IMR-90 (cell line): Measurements from ENCODE around the gene SEC31B. TPM values are rescaled to one million over a fixed set of nuclear protein-coding genes. Genes with fewer than 3 reads are reported as not detected.
A peak's percentile ranks its signal among the peaks of the same experiment; 100 is the strongest.

Source experiments
- ATAC-seq: fragments of 200-7000 bp; cut with Tn5 transposase; 2 replicates; pipeline ENCODE4 v1.9.1; 2020; ENCODE audit warnings: low read depth, mild to moderate bottlenecking, moderate library complexity
- BruUV-seq: library from RNA; stranded (reverse); fragments of 400-500 nt; replicated peaks from 2 replicates; lab custom pipeline; 2021; lab: Mats Ljungman, UMichigan
- CTCF ChIA-PET: fragments of 300-600 bp; formaldehyde crosslinking; extraction: SDS; loops from one replicate; lab custom pipeline; 2021; ENCODE audit warnings: antibody characterized with exemption; lab: Yijun Ruan, JAX
- POLR2A ChIA-PET: fragments of 300-600 bp; sonication (Branson Sonifier 250); formaldehyde crosslinking; loops from one replicate; lab custom pipeline; 2022; ENCODE audit warnings: antibody characterized with exemption; ENCODE audit not compliant: unreplicated experiment; lab: Charles Lee
- DNase-seq: peaks from one replicate; pipeline ENCODE4 v3.0.0; 2013
- H2AFZ ChIP-seq: replicated peaks from 2 replicates; pipeline ENCODE3; 2013; ENCODE audit warnings: low read length, mild to moderate bottlenecking; ENCODE audit not compliant: poor library complexity
- H2AK5ac ChIP-seq: 2 replicates; pipeline ENCODE4 v1.6.1; 2013; ENCODE audit warnings: low read depth, low read length, inconsistent platforms
- H2AK9ac ChIP-seq: replicated peaks from 2 replicates; pipeline ENCODE3; 2013; ENCODE audit warnings: mild to moderate bottlenecking, low read depth, low read length, moderate library complexity; ENCODE audit not compliant: poor library complexity
- H2BK120ac ChIP-seq: 2 replicates; pipeline ENCODE4 v1.6.1; 2013; ENCODE audit warnings: low read depth, low read length, inconsistent platforms
- H2BK15ac ChIP-seq: 3 replicates; pipeline ENCODE4 v1.6.1; 2013; ENCODE audit warnings: low read depth, low read length, inconsistent platforms
- H2BK20ac ChIP-seq: 2 replicates; pipeline ENCODE4 v1.6.1; 2013; ENCODE audit warnings: low read depth, mild to moderate bottlenecking, inconsistent platforms, low read length, moderate library complexity
- H2BK5ac ChIP-seq: 2 replicates; pipeline ENCODE4 v1.6.1; 2013; ENCODE audit warnings: mild to moderate bottlenecking, low read depth, low read length, inconsistent platforms; ENCODE audit not compliant: poor library complexity, severe bottlenecking
- H3K14ac ChIP-seq: replicated peaks from 2 replicates; pipeline ENCODE4 v1.6.1; 2013; ENCODE audit warnings: low read depth, low read length, inconsistent platforms
- H3K18ac ChIP-seq: 2 replicates; pipeline ENCODE4 v1.6.1; 2013; ENCODE audit warnings: low read depth, low read length, control low read depth
- H3K23ac ChIP-seq: 2 replicates; pipeline ENCODE4 v1.6.1; 2013; ENCODE audit warnings: low read depth, low read length, inconsistent platforms
- H3K27ac ChIP-seq: 2 replicates; pipeline ENCODE4 v1.5.1; 2013; ENCODE audit warnings: mild to moderate bottlenecking, control low read depth, low read length; ENCODE audit not compliant: insufficient read depth
- H3K27me3 ChIP-seq: 2 replicates; pipeline ENCODE4 v1.6.1; 2013; ENCODE audit warnings: low read length; ENCODE audit not compliant: control insufficient read depth, insufficient read depth
- H3K36me3 ChIP-seq: 2 replicates; pipeline ENCODE4 v1.6.1; 2013; ENCODE audit warnings: low read length, mixed read lengths; ENCODE audit not compliant: control insufficient read depth, insufficient read depth
- H3K4ac ChIP-seq: 2 replicates; pipeline ENCODE4 v1.6.1; 2013; ENCODE audit warnings: low read depth, low read length, inconsistent platforms
- H3K4me1 ChIP-seq: 2 replicates; pipeline ENCODE4 v1.6.1; 2013; ENCODE audit warnings: low read length, mixed read lengths; ENCODE audit not compliant: control insufficient read depth, insufficient read depth
- H3K4me2 ChIP-seq: 2 replicates; pipeline ENCODE4 v1.6.1; 2013; ENCODE audit warnings: low read depth, mild to moderate bottlenecking, control low read depth, low read length, moderate library complexity
- H3K4me3 ChIP-seq: 2 replicates; pipeline ENCODE4 v1.5.1; 2013; ENCODE audit warnings: low read depth, mild to moderate bottlenecking, control low read depth, low read length, moderate library complexity; ENCODE audit not compliant: insufficient read depth
- H3K56ac ChIP-seq: 2 replicates; pipeline ENCODE4 v1.6.1; 2013; ENCODE audit warnings: low read length, inconsistent platforms; ENCODE audit not compliant: insufficient read depth; ENCODE audit errors: extremely low read depth
- H3K79me1 ChIP-seq, 2 experiments: 2 replicates each; pipeline ENCODE4 v1.6.1; 2013; ENCODE audit warnings: low read length in 2 of 2, inconsistent platforms in 1 of 2, low read depth in 1 of 2
- H3K9ac ChIP-seq: 2 replicates; pipeline ENCODE4 v1.6.1; 2013; ENCODE audit warnings: low read depth, low read length, control low read depth
- H3K9me1 ChIP-seq: 2 replicates; pipeline ENCODE4 v1.6.1; 2013; ENCODE audit warnings: low read length, inconsistent platforms; ENCODE audit not compliant: insufficient read depth
- H3K9me3 ChIP-seq: 2 replicates; pipeline ENCODE4 v1.6.1; 2013; ENCODE audit warnings: low read length; ENCODE audit not compliant: control insufficient read depth, insufficient read depth
- H4K20me1 ChIP-seq: 2 replicates; pipeline ENCODE4 v1.6.1; 2013; ENCODE audit warnings: low read length, inconsistent platforms; ENCODE audit not compliant: insufficient read depth
- H4K5ac ChIP-seq: 2 replicates; pipeline ENCODE4 v1.6.1; 2013; ENCODE audit warnings: mild to moderate bottlenecking, low read depth, low read length, control low read depth
- H4K8ac ChIP-seq, 2 experiments: 2 replicates each; pipeline ENCODE4 v1.6.1; 2013; ENCODE audit warnings: low read depth in 2 of 2, low read length in 2 of 2, control low read depth in 1 of 2, inconsistent platforms in 1 of 2
- H4K91ac ChIP-seq: 2 replicates; pipeline ENCODE4 v1.6.1; 2013; ENCODE audit warnings: low read depth, low read length, inconsistent platforms; ENCODE audit not compliant: insufficient read depth
- CEBPB ChIP-seq: IDR thresholded peaks from 2 replicates; pipeline ENCODE4 v1.6.1; 2012; ENCODE audit warnings: low read depth, low read length, improper control_type of control experiment
- CTCF ChIP-seq: conservative IDR thresholded peaks from 2 replicates; pipeline ENCODE4 v1.5.1; 2012; ENCODE audit warnings: mild to moderate bottlenecking, low read depth, low read length, improper control_type of control experiment
- FOS ChIP-seq: fragments of 150-350 bp; IDR thresholded peaks from 2 replicates; pipeline ENCODE4 v1.6.1; 2016; ENCODE audit warnings: low read depth, low read length
- RAD21 ChIP-seq: IDR thresholded peaks from 2 replicates; pipeline ENCODE4 v1.6.1; 2012; ENCODE audit warnings: low read length, improper control_type of control experiment
- RCOR1 ChIP-seq: IDR thresholded peaks from 2 replicates; pipeline ENCODE4 v1.6.1; 2012; ENCODE audit warnings: mild to moderate bottlenecking, low read length, improper control_type of control experiment; ENCODE audit not compliant: insufficient replicate concordance
- SMC3 ChIP-seq: fragments of 150-350 bp; IDR thresholded peaks from 2 replicates; pipeline ENCODE4 v1.6.1; 2016; ENCODE audit warnings: low read depth, mild to moderate bottlenecking, antibody characterized with exemption, low read length, moderate library complexity
- USF2 ChIP-seq: fragments of 150-350 bp; IDR thresholded peaks from 2 replicates; pipeline ENCODE4 v1.6.1; 2017; ENCODE audit warnings: mild to moderate bottlenecking, antibody characterized with exemption, low read length, low read depth
- WGBS, 2 experiments: methylation state at CpG; one replicate each; pipeline versions ENCODE4 v1.1.5 to v1.1.7; 2013; ENCODE audit warnings: missing lambda C conversion rate in 2 of 2; ENCODE audit not compliant: insufficient read length in 1 of 2; ENCODE audit errors: extremely low coverage in 2 of 2; 5-methylcytosine and 5-hydroxymethylcytosine counted together
- dilution Hi-C: fragments of 300-500 bp; cut with HindIII; formaldehyde crosslinking; loops from one replicate; pipeline ENCODE4 v1.14.3; 2018; ENCODE audit warnings: low sequenced_read_pairs; ENCODE audit not compliant: unreplicated experiment
- in situ Hi-C: fragments of 300-500 bp; cut with MboI; formaldehyde crosslinking; loops from 3 replicates; pipeline ENCODE4 v1.14.3; 2019; ENCODE audit warnings: low sequenced_read_pairs, inconsistent platforms, mixed read lengths
- intact Hi-C: fragments of 100-400 bp; cut with micrococcal nuclease; formaldehyde crosslinking; loops from 2 replicates; pipeline ENCODE4 v1.10.0; 2022
- polyA plus RNA-seq, 3 experiments: library from polyadenylated mRNA; depleted of rRNA; stranded (reverse); fragments of >200 nt; gene quantifications; 2 replicates each; pipeline ENCODE4 v1.2.3, GENCODE V29; 2012; ENCODE audit warnings: low replicate concordance in 1 of 3
- total RNA-seq: library from RNA; depleted of rRNA; stranded (reverse); fragments of >200 nt; gene quantifications from 2 replicates; pipeline ENCODE4 v1.2.3, GENCODE V29; 2012

Gene SEC31B
- total and polyA plus RNA-seq, 2 of the 4 experiments (the other 2 are of a cell fraction): 1.3 to 8.1 TPM

GRCh38 chr10:100560248-100560647 lies 40.6 kb upstream of the SEC31B start:
- peaks cover 21% of the 10 kb centered on the region; the same call in 1 of the 2 replicates for H3K27me3 ChIP-seq

More at GRCh38 chr10:100560248-100560647, 40.6 kb upstream of the SEC31B start:
- no TSS peak for BruUV-seq
- Histone ChIP-seq H2BK5ac (no peak overlapping the region), H3K14ac (no peak overlapping the region), H2AK9ac (no peak overlapping the region), H3K4me1 (peaks cover 2% of the 10 kb centered on the region), H3K27ac (no peak overlapping the region), H3K4ac (no peak overlapping the region), H2BK120ac (no peak overlapping the region; the same call in 1 of the 2 replicates), H4K8ac (no peak overlapping the region), H3K56ac (no peak overlapping the region), H4K91ac (no peak overlapping the region), H3K23ac (no peak overlapping the region), H3K18ac (no peak overlapping the region), H3K36me3 (peaks cover 18% of the 10 kb centered on the region), H2AK5ac (no peak overlapping the region), H4K20me1 (no peaks in the 10 kb centered on the region), H2BK15ac (no peak overlapping the region), H3K9me1 (no peaks in the 10 kb centered on the region), H2AFZ (peak overlapping the region; percentile 3), H3K9me3 (no peaks in the 10 kb centered on the region), H3K9ac (no peak overlapping the region), H4K5ac (no peak overlapping the region), H3K4me3 (no peak overlapping the region), H3K4me2 (no peak overlapping the region), H3K79me1 (no peaks in the 10 kb centered on the region), H2BK20ac (no peak overlapping the region)
- TF ChIP-seq SMC3 (no peak), CTCF (no peak), RCOR1 (no peak), CEBPB (no peak), USF2 (no peak), RAD21 (no peak), FOS (no peak)
- in situ Hi-C loops: loop anchor here (5.0 kb wide), 1 partner anchor 322 kb away; no protein-coding TSS in a partner anchor
- intact Hi-C loops: loop anchor here (5.0 to 10.0 kb wide), 2 partner anchors 182 to 455 kb away; no protein-coding TSS in a partner anchor
- ATAC-seq (no peak), DNase-seq (no peak)
- dilution Hi-C loops: no loop called here
- POLR2A ChIA-PET: no interaction called here
- no CpG with 5 or more reads among the region's 1 CpG for WGBS, 2 experiments
- CTCF ChIA-PET: interaction anchor here (0.6 kb wide), 1 partner anchor 108 kb away, joined by 3 read pairs; no protein-coding TSS in a partner anchor
